Activated T-helper 2 cell treated with anti-CD3 and anti-CD28 coated beads, Interferon-gamma antibody, Interleukin-2, Interleukin-4, amounts not matched to agents 10 μg/mL and 5 μg/mL and 100 μg/mL, durations not matched to agents 14 hours and 24 hours and 36 hours (primary cell): ENCODE data around the gene HDAC5. TPM values are rescaled to one million over a fixed set of nuclear protein-coding genes. Genes with fewer than 3 reads are reported as not detected.
"Not testable (repeated sequence)": the region's sequence is repeated elsewhere in the genome, so short reads cannot be mapped to it uniquely, and the experiment has no call there.

Experiments
- DNase-seq: peaks from one replicate; pipeline ENCODE4 v3.0.0; 2021; ENCODE audit warnings: low spot score
- H3K27ac Mint-ChIP-seq: one replicate; pipeline ENCODE4 v1.8.0; 2021; ENCODE audit warnings: mixed read lengths
- H3K27me3 Mint-ChIP-seq: one replicate; pipeline ENCODE4 v1.8.0; 2021; ENCODE audit warnings: low read depth, mixed read lengths
- H3K36me3 Mint-ChIP-seq: one replicate; pipeline ENCODE4 v1.8.0; 2021; ENCODE audit warnings: low read depth, mixed read lengths
- H3K4me1 Mint-ChIP-seq: one replicate; pipeline ENCODE4 v1.8.0; 2021; ENCODE audit warnings: low read depth, mixed read lengths
- H3K4me3 Mint-ChIP-seq: one replicate; pipeline ENCODE4 v1.8.0; 2021; ENCODE audit warnings: low read depth, mild to moderate bottlenecking, moderate library complexity, mixed read lengths
- H3K9me3 Mint-ChIP-seq: one replicate; pipeline ENCODE4 v1.8.0; 2021; ENCODE audit warnings: mixed read lengths
- intact Hi-C: fragments of 100-400 bp; cut with micrococcal nuclease; formaldehyde crosslinking; loops from one replicate; pipeline ENCODE4 v1.15.1; 2023
- total RNA-seq: library from RNA; stranded (reverse); gene quantifications from 2 replicates; pipeline ENCODE4 v1.2.3, GENCODE V29; 2022

HDAC5 gene
- total RNA-seq, 1 donor from 2014 or later, result 18.7 TPM

GRCh38 chr17:44112284-44113280, 10.9 kb downstream of the HDAC5 start:
- no peaks in the 10 kb centered on the region for H3K4me1 Mint-ChIP-seq
- H3K27me3 Mint-ChIP-seq, result no peaks in the 10 kb centered on the region
- H3K4me3 Mint-ChIP-seq, result no peak overlapping the region
- intact Hi-C loops, result no loop called here
- H3K27ac Mint-ChIP-seq, result no peak overlapping the region
- no peaks in the 10 kb centered on the region for H3K9me3 Mint-ChIP-seq
- DNase-seq, result no peak
- no peaks in the 10 kb centered on the region for H3K36me3 Mint-ChIP-seq

- Mint-ChIP-seq H3K4me3 (no peak overlapping the region), H3K27me3 (no peaks in the 10 kb centered on the region), H3K9me3 (no peaks in the 10 kb centered on the region), H3K36me3 (no peaks in the 10 kb centered on the region), H3K4me1 (no peaks in the 10 kb centered on the region), H3K27ac (no peak overlapping the region)
- DNase-seq, result no peak
- intact Hi-C loops, result no loop called here
Measured at GRCh38 chr17:44111777-44112176, 11.7 kb downstream of the HDAC5 start.

- Mint-ChIP-seq H3K27ac (no peak overlapping the region), H3K4me1 (no peaks in the 10 kb centered on the region), H3K27me3 (no peaks in the 10 kb centered on the region), H3K36me3 (no peaks in the 10 kb centered on the region), H3K9me3 (no peaks in the 10 kb centered on the region), H3K4me3 (no peak overlapping the region)
- DNase-seq, result peak; percentile 45
- intact Hi-C loops, result no loop called here
Measured at GRCh38 chr17:44110823-44111633, 12.4 kb downstream of the HDAC5 start.

GRCh38 chr17:44110011-44110686, 13.3 kb downstream of the HDAC5 start:
- no peaks in the 10 kb centered on the region for H3K27me3 Mint-ChIP-seq
- intact Hi-C loops, result no loop called here
- no peak overlapping the region for H3K4me3 Mint-ChIP-seq
- no peaks in the 10 kb centered on the region for H3K36me3 Mint-ChIP-seq
- no peak for DNase-seq
- H3K27ac Mint-ChIP-seq, result no peak overlapping the region
- H3K4me1 Mint-ChIP-seq, result no peaks in the 10 kb centered on the region
- H3K9me3 Mint-ChIP-seq, result no peaks in the 10 kb centered on the region

- intact Hi-C loops, result no loop called here
- H3K9me3 Mint-ChIP-seq, result no peaks in the 10 kb centered on the region
- no peak overlapping the region for H3K27ac Mint-ChIP-seq
- H3K36me3 Mint-ChIP-seq, result no peaks in the 10 kb centered on the region
- no peak for DNase-seq
- no peak overlapping the region for H3K4me3 Mint-ChIP-seq
- no peaks in the 10 kb centered on the region for H3K4me1 Mint-ChIP-seq
- H3K27me3 Mint-ChIP-seq, result no peaks in the 10 kb centered on the region
Measured at GRCh38 chr17:44109312-44109630, 14.2 kb downstream of the HDAC5 start.

- no peaks in the 10 kb centered on the region for H3K27me3 Mint-ChIP-seq
- no peak overlapping the region for H3K27ac Mint-ChIP-seq
- no peaks in the 10 kb centered on the region for H3K36me3 Mint-ChIP-seq
- no peaks in the 10 kb centered on the region for H3K4me1 Mint-ChIP-seq
- H3K4me3 Mint-ChIP-seq, result no peak overlapping the region
- H3K9me3 Mint-ChIP-seq, result no peaks in the 10 kb centered on the region
- DNase-seq, result no peak
- intact Hi-C loops, result no loop called here
Measured at GRCh38 chr17:44108440-44109311, 14.8 kb downstream of the HDAC5 start.

GRCh38 chr17:44106801-44107200, 16.6 kb downstream of the HDAC5 start:
- H3K36me3 Mint-ChIP-seq, result no peaks in the 10 kb centered on the region
- H3K4me1 Mint-ChIP-seq, result no peaks in the 10 kb centered on the region
- H3K27me3 Mint-ChIP-seq, result no peaks in the 10 kb centered on the region
- no peak for DNase-seq
- no peak overlapping the region for H3K27ac Mint-ChIP-seq
- no peaks in the 10 kb centered on the region for H3K9me3 Mint-ChIP-seq
- no peak overlapping the region for H3K4me3 Mint-ChIP-seq
- intact Hi-C loops, result no loop called here

GRCh38 chr17:44105941-44106340, 17.5 kb downstream of the HDAC5 start:
- no peak overlapping the region for H3K27ac Mint-ChIP-seq
- intact Hi-C loops, result no loop called here

GRCh38 chr17:44105483-44105882, 18.0 kb downstream of the HDAC5 start:
- Mint-ChIP-seq H3K4me1 (no peaks in the 10 kb centered on the region), H3K27me3 (no peaks in the 10 kb centered on the region), H3K4me3 (no peak overlapping the region), H3K27ac (no peak overlapping the region), H3K36me3 (no peaks in the 10 kb centered on the region), H3K9me3 (no peaks in the 10 kb centered on the region)
- intact Hi-C loops, result no loop called here
- no peak for DNase-seq

More at GRCh38 chr17:44105941-44106340, 17.5 kb downstream of the HDAC5 start:
- H3K36me3 Mint-ChIP-seq, result no peaks in the 10 kb centered on the region
- H3K4me1 Mint-ChIP-seq, result no peaks in the 10 kb centered on the region
- DNase-seq, result no peak
- no peak overlapping the region for H3K4me3 Mint-ChIP-seq
- H3K9me3 Mint-ChIP-seq, result no peaks in the 10 kb centered on the region
- no peaks in the 10 kb centered on the region for H3K27me3 Mint-ChIP-seq

GRCh38 chr17:44102849-44103622, 20.4 kb downstream of the HDAC5 start:
- Mint-ChIP-seq H3K27me3 (no peaks in the 10 kb centered on the region), H3K27ac (no peak overlapping the region), H3K4me1 (peaks cover under 1% of the 10 kb centered on the region), H3K4me3 (no peak overlapping the region), H3K9me3 (no peaks in the 10 kb centered on the region), H3K36me3 (no peaks in the 10 kb centered on the region)
- intact Hi-C loops, result no loop called here
- DNase-seq, result no peak

- H3K27me3 Mint-ChIP-seq, intact Hi-C loops, H3K4me1 Mint-ChIP-seq, H3K36me3 Mint-ChIP-seq, H3K4me3 Mint-ChIP-seq, H3K9me3 Mint-ChIP-seq, DNase-seq, H3K27ac Mint-ChIP-seq: not testable (repeated sequence)
Measured at GRCh38 chr17:44101858-44102257, 21.6 kb downstream of the HDAC5 start.
